ENCODE results near the gene CASKIN1. TPM values are rescaled to one million over a fixed set of nuclear protein-coding genes. Genes with fewer than 3 reads are reported as not detected.

The CASKIN1 gene
- total and polyA plus RNA-seq, 8 donors, result 0.15 to 0.73 (median 0.37) TPM; not detected in 4

GRCh38 chr16:2208308-2208707 is 11.9 kb upstream of the CASKIN1 start:
- 75 to 86% (median 78%) methylated on average over 7 to 23 of the region's 23 CpGs for WGBS, 5 donors
- DNase-seq, result no peak
- H3K36me3 ChIP-seq, result peaks cover 29 to 51% (median 40%) of the 10 kb centered on the region in 4 donors

GRCh38 chr16:2207872-2208271 is 11.5 kb upstream of the CASKIN1 start:
- TF ChIP-seq EP300 (IDR thresholded peaks at IDR 0.05) (no peak), CTCF (IDR thresholded peaks at IDR 0.05) (no peak), POLR2AphosphoS5 (IDR thresholded peaks at IDR 0.05) (no peak), POLR2A (IDR thresholded peaks at IDR 0.05) (no peak)
- H3K27me3 ChIP-seq, result no peaks in the 10 kb centered on the region
- H3K9me3 ChIP-seq, result no peaks in the 10 kb centered on the region
- peaks cover 29 to 50% (median 40%) of the 10 kb centered on the region in 4 donors for H3K36me3 ChIP-seq
- no peak overlapping the region for H3K4me3 ChIP-seq
- H3K4me1 ChIP-seq, result peaks cover 20 to 41% (median 37%) of the 10 kb centered on the region in 4 donors
- WGBS, 5 donors, result 88 to 95% (median 92%) methylated on average over 7 to 9 of the region's 9 CpGs
- intact Hi-C loops (cut with DNase I; ENCODE audit: low total_unique reads), result loop anchor here (10.0 kb wide), 1 partner anchor 47 kb away; the partner anchor contains the start of gene ECI1
- no peak overlapping the region for H3K27ac ChIP-seq
- DNase-seq, result no peak

More at GRCh38 chr16:2208308-2208707, 11.9 kb upstream of the CASKIN1 start:
- Histone ChIP-seq H3K27me3 (no peaks in the 10 kb centered on the region), H3K4me1 (peaks cover 25 to 46% (median 41%) of the 10 kb centered on the region in 4 donors), H3K4me3 (no peak overlapping the region), H3K27ac (no peak overlapping the region), H3K9me3 (no peaks in the 10 kb centered on the region)
- intact Hi-C loops (cut with DNase I; ENCODE audit: low total_unique reads), result loop anchor here (10.0 kb wide), 1 partner anchor 46 kb away; the partner anchor contains the start of gene ECI1
- no peak for TF ChIP-seq POLR2A (IDR thresholded peaks at IDR 0.05)

- peaks cover 12 to 32% (median 27%) of the 10 kb centered on the region in 4 donors for H3K4me1 ChIP-seq
- 89 to 93% (median 91%) methylated on average over 9 to 23 of the region's 23 CpGs for WGBS, 5 donors
- intact Hi-C loops (cut with DNase I; ENCODE audit: low total_unique reads), result loop anchor here (10.0 kb wide), 1 partner anchor 48 kb away; the partner anchor contains the start of gene ECI1
- peak overlapping the region in 2 of 4 donors; percentile 65 for H3K4me3 ChIP-seq
- TF ChIP-seq CTCF (IDR thresholded peaks at IDR 0.05) (no peak), EP300 (IDR thresholded peaks at IDR 0.05) (no peak), POLR2AphosphoS5 (IDR thresholded peaks at IDR 0.05) (no peak), POLR2A (IDR thresholded peaks at IDR 0.05) (no peak)
- peaks cover 29 to 43% (median 38%) of the 10 kb centered on the region in 4 donors for H3K36me3 ChIP-seq
- DNase-seq, result no peak
- no peaks in the 10 kb centered on the region for H3K9me3 ChIP-seq
- no peaks in the 10 kb centered on the region for H3K27me3 ChIP-seq
- H3K27ac ChIP-seq, result peak overlapping the region in 1 of 5 donors; percentile 99
Measured at GRCh38 chr16:2206780-2207433, 10.5 kb upstream of the CASKIN1 start.

GRCh38 chr16:2206420-2206779 is 10.0 kb upstream of the CASKIN1 start:
- Histone ChIP-seq H3K36me3 (peaks cover 29 to 43% (median 38%) of the 10 kb centered on the region in 4 donors), H3K9me3 (no peaks in the 10 kb centered on the region), H3K27ac (peak overlapping the region; percentile 95 to 99 (median 96)), H3K4me3 (peak overlapping the region; percentile 65 to 75 (median 69)), H3K4me1 (peaks cover 12 to 28% (median 24%) of the 10 kb centered on the region in 4 donors), H3K27me3 (no peaks in the 10 kb centered on the region)
- intact Hi-C loops (cut with DNase I; ENCODE audit: low total_unique reads), result loop anchor here (10.0 kb wide), 1 partner anchor 48 kb away; the partner anchor contains the start of gene ECI1
- WGBS, 5 donors, result 74 to 82% (median 79%) methylated on average over 18 of the region's 18 CpGs
- DNase-seq, result no peak
- TF ChIP-seq POLR2AphosphoS5 (IDR thresholded peaks at IDR 0.05) (no peak), CTCF (IDR thresholded peaks at IDR 0.05) (no peak), POLR2A (IDR thresholded peaks at IDR 0.05) (no peak), EP300 (IDR thresholded peaks at IDR 0.05) (no peak)

All from stomach (tissue), 9 donors.